HCT116 (cell line): ENCODE data around the gene DLX4. TPM values are rescaled to one million over a fixed set of nuclear protein-coding genes. Genes with fewer than 3 reads are reported as not detected.

Experiments used
- ATAC-seq: fragments of 200-7000 bp; cut with Tn5 transposase; 2 replicates; pipeline ENCODE4 v1.9.1; 2020; ENCODE audit warnings: mild to moderate bottlenecking, moderate library complexity
- BruUV-seq: library from RNA; stranded (reverse); fragments of 400-500 nt; replicated peaks from 2 replicates; lab custom pipeline; 2021; lab: Mats Ljungman, UMichigan
- CTCF ChIA-PET: fragments of 300-600 bp; sonication (Branson Sonifier 250); formaldehyde crosslinking; loops from one replicate; lab custom pipeline; 2021; ENCODE audit warnings: antibody characterized with exemption; lab: Charles Lee
- POLR2A ChIA-PET: fragments of 300-600, 350-600 bp; sonication (Branson Sonifier 250); formaldehyde crosslinking; loops from one replicate; lab custom pipeline; 2021; ENCODE audit warnings: antibody characterized with exemption; lab: Charles Lee
- RAD21 ChIA-PET, 2 experiments: fragments of 300-600 bp; sonication (Branson Sonifier 250); formaldehyde crosslinking; loops; one replicate each; lab custom pipeline; 2023; ENCODE audit warnings: low total read pairs in 2 of 2; ENCODE audit not compliant: uncharacterized antibody in 2 of 2, unreplicated experiment in 2 of 2, low non-redundant PET in 1 of 2; lab: Charles Lee
- DNase-seq: peaks from one replicate; pipeline ENCODE4 v3.0.0-alpha.2; 2010; ENCODE audit warnings: low read depth, low spot score
- H2AFZ ChIP-seq: fragments of 200-600 bp; shearing (Covaris generic), sonication (generic); 2 replicates; pipeline ENCODE4 v1.6.1; 2017; ENCODE audit warnings: low read depth, mixed run types, mixed read lengths, antibody characterized with exemption, low read length; ENCODE audit not compliant: poor library complexity, severe bottlenecking
- H3K27ac ChIP-seq: 2 replicates; pipeline ENCODE4 v1.5.1; 2012; ENCODE audit warnings: low read depth, low read length
- H3K27me3 ChIP-seq: fragments of 200-600 bp; sonication (generic); 2 replicates; pipeline ENCODE4 v1.6.1; 2016; ENCODE audit warnings: mixed run types, low read length, mixed read lengths; ENCODE audit not compliant: insufficient read depth
- H3K36me3 ChIP-seq, 2 experiments: fragments of 200-500 bp in 1 of 2; fragments of 200-600 bp in 1 of 2; sonication (Bioruptor generic) in 1 of 2; sonication (generic) in 1 of 2; 2 replicates each; pipeline versions ENCODE4 v1.5.1 to v1.6.1; 2014 to 2016; ENCODE audit warnings: low read length in 2 of 2, inconsistent platforms in 1 of 2, mixed read lengths in 1 of 2, mixed run types in 1 of 2; ENCODE audit not compliant: insufficient read depth in 2 of 2, control insufficient read depth in 1 of 2
- H3K4me1 ChIP-seq, 2 experiments: fragments of 200-600 bp in 1 of 2; sonication (generic) in 1 of 2; 2 replicates each; pipeline versions ENCODE4 v1.5.1 to v1.6.1; 2012 to 2017; ENCODE audit warnings: low read length in 2 of 2, inconsistent platforms in 1 of 2, mild to moderate bottlenecking in 1 of 2, mixed read lengths in 1 of 2, mixed run types in 1 of 2, moderate library complexity in 1 of 2; ENCODE audit not compliant: insufficient read depth in 2 of 2, control insufficient read depth in 1 of 2
- H3K4me2 ChIP-seq: fragments of 200-600 bp; sonication (generic); 2 replicates; pipeline ENCODE4 v1.6.1; 2017; ENCODE audit warnings: mixed run types, low read length, mixed read lengths
- H3K4me3 ChIP-seq, 2 experiments: fragments of 200-600 bp in 1 of 2; sonication (generic) in 1 of 2; replicated peaks in 1 of 2; 2 replicates each; pipeline ENCODE4 v1.5.1; 2011 to 2016; ENCODE audit warnings: low read length in 2 of 2, control low read depth in 1 of 2, low read depth in 1 of 2, mild to moderate bottlenecking in 1 of 2, mixed read lengths in 1 of 2, mixed run types in 1 of 2
- H3K79me2 ChIP-seq: fragments of 200-600 bp; sonication (generic); 2 replicates; pipeline ENCODE4 v1.6.1; 2017; ENCODE audit warnings: mild to moderate bottlenecking, mixed run types, low read length, moderate library complexity, mixed read lengths; ENCODE audit not compliant: insufficient read depth
- H3K9ac ChIP-seq: fragments of 200-600 bp; sonication (generic); 2 replicates; pipeline ENCODE4 v1.6.1; 2016; ENCODE audit warnings: low read length, mixed read lengths
- H3K9me2 ChIP-seq: fragments of 200-600 bp; sonication (generic), shearing (Covaris generic); 2 replicates; pipeline ENCODE4 v1.6.1; 2017; ENCODE audit warnings: mixed run types, mild to moderate bottlenecking, moderate library complexity; ENCODE audit not compliant: insufficient read depth
- H3K9me3 ChIP-seq, 2 experiments: fragments of 200-500 bp in 1 of 2; fragments of 200-600 bp in 1 of 2; sonication (Bioruptor generic) in 1 of 2; sonication (generic) in 1 of 2; 2 replicates each; pipeline ENCODE4 v1.6.1; 2014 to 2017; ENCODE audit warnings: low read length in 2 of 2, mixed read lengths in 2 of 2, inconsistent platforms in 1 of 2, low read depth in 1 of 2, mild to moderate bottlenecking in 1 of 2, mixed run types in 1 of 2, moderate library complexity in 1 of 2; ENCODE audit not compliant: control insufficient read depth in 1 of 2, insufficient read depth in 1 of 2
- H4K20me1 ChIP-seq: fragments of 200-600 bp; sonication (generic), shearing (Covaris generic); 2 replicates; pipeline ENCODE4 v1.6.1; 2017; ENCODE audit warnings: mixed run types, mild to moderate bottlenecking, moderate library complexity; ENCODE audit not compliant: insufficient read depth
- CEBPB ChIP-seq: IDR thresholded peaks from 2 replicates; pipeline ENCODE4 v1.6.1; 2012; ENCODE audit warnings: low read depth
- EGR1 ChIP-seq: IDR thresholded peaks from 2 replicates; pipeline ENCODE4 v1.6.1; 2012; ENCODE audit warnings: low read depth
- ELF1 ChIP-seq: IDR thresholded peaks from 2 replicates; pipeline ENCODE4 v1.6.1; 2012; ENCODE audit warnings: low read depth, borderline replicate concordance
- EZH2 ChIP-seq: fragments of 200-600 bp; sonication (generic); IDR thresholded peaks from 2 replicates; pipeline ENCODE4 v1.6.1; 2017; ENCODE audit warnings: antibody characterized with exemption, mixed run types
- EZH2phosphoT487 ChIP-seq: fragments of 200-600 bp; IDR thresholded peaks from 2 replicates; pipeline ENCODE4 v1.6.1; 2018; ENCODE audit warnings: antibody characterized with exemption, borderline replicate concordance
- FOSL1 ChIP-seq: IDR thresholded peaks from 2 replicates; pipeline ENCODE4 v1.6.1; 2012; ENCODE audit warnings: low read depth
- JUND ChIP-seq: IDR thresholded peaks from 2 replicates; pipeline ENCODE4 v1.6.1; 2012
- POLR2A ChIP-seq: IDR thresholded peaks from 2 replicates; pipeline ENCODE4 v1.7.0; 2011; ENCODE audit warnings: borderline replicate concordance; ENCODE audit not compliant: insufficient read depth, insufficient read length; ENCODE audit errors: extremely low read depth
- POLR2AphosphoS5 ChIP-seq: IDR thresholded peaks from 2 replicates; pipeline ENCODE4 v1.6.1; 2011; ENCODE audit warnings: mild to moderate bottlenecking, low read depth, low read length, moderate library complexity
- RAD21 ChIP-seq: IDR thresholded peaks from 2 replicates; pipeline ENCODE4 v1.6.1; 2012; ENCODE audit warnings: low read depth, mild to moderate bottlenecking
- SRF ChIP-seq: IDR thresholded peaks from 2 replicates; pipeline ENCODE4 v1.6.1; 2012; ENCODE audit warnings: low read depth
- TCF7L2 ChIP-seq: IDR thresholded peaks from 2 replicates; pipeline ENCODE4 v1.7.0; 2011; ENCODE audit warnings: borderline replicate concordance, inconsistent platforms; ENCODE audit not compliant: insufficient read depth, insufficient read length; ENCODE audit errors: extremely low read depth
- YY1 ChIP-seq: IDR thresholded peaks from 2 replicates; pipeline ENCODE4 v1.6.1; 2011; ENCODE audit warnings: low read length, low read depth, moderate library complexity, mild to moderate bottlenecking; ENCODE audit not compliant: insufficient replicate concordance; ENCODE audit errors: extremely low read depth
- ZFX ChIP-seq: fragments of 450-650 bp; IDR thresholded peaks from 2 replicates; pipeline ENCODE4 v1.6.1; 2017
- ZNF274 ChIP-seq: fragments of 200-500 bp; sonication (Bioruptor generic); IDR thresholded peaks from 2 replicates; pipeline ENCODE4 v1.6.1; 2014; ENCODE audit warnings: mild to moderate bottlenecking, low read depth, low read length, inconsistent platforms
- intact Hi-C: fragments of 100-400 bp; cut with micrococcal nuclease; formaldehyde crosslinking; loops from 2 replicates; pipeline ENCODE4 v1.10.0; 2022
- total RNA-seq: library from RNA; stranded (reverse); gene quantifications from one replicate; pipeline ENCODE4 v1.2.1, GENCODE V29; 2021; ENCODE audit not compliant: unreplicated experiment
- TF ChIP-seq, protein P1 (sequence below): IDR thresholded peaks from 2 replicates; pipeline ENCODE4 v1.6.1; 2012
- TF ChIP-seq, protein P2 (sequence below), 3 experiments: fragments of 200-600 bp in 1 of 3; sonication (generic) in 1 of 3; IDR thresholded peaks in 2 of 3; conservative IDR thresholded peaks in 1 of 3; 2 replicates each; pipeline ENCODE4 v1.5.1; 2012 to 2017; ENCODE audit warnings: low read depth in 2 of 3, low read length in 2 of 3, antibody characterized with exemption in 1 of 3, borderline replicate concordance in 1 of 3, control low read depth in 1 of 3, mild to moderate bottlenecking in 1 of 3, mixed read lengths in 1 of 3, mixed run types in 1 of 3, moderate library complexity in 1 of 3; ENCODE audit not compliant: insufficient read depth in 1 of 3
- TF ChIP-seq, protein P3 (sequence below): IDR thresholded peaks from 2 replicates; pipeline ENCODE4 v1.6.1; 2012
- TF ChIP-seq, protein P4 (sequence below): IDR thresholded peaks from 2 replicates; pipeline ENCODE4 v1.6.1; 2012; ENCODE audit warnings: low read depth

Gene DLX4
- total RNA-seq, 1 experiment from 2014 or later: 14.0 TPM

DNA sequence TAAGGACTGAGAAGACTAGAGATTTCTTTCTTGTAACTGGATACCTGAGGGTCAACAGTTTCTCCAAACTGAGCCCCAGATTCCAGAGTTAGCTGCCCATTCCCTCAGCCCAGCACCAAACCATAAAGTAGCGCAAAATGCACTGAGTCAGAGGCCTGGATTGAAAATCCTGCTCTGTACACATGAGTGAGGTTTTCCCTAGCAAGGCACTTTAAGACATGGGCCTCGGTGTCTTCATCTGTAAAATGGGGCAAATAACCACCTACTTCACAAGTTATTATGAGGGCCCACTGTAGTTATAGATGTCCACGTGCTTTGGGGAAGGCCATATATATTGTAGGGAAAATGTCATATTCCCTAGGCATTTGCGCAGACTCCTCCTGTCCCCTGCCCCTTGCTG, 10.3 kb upstream of the DLX4 start:
- Histone ChIP-seq H3K9me2 (no peaks in the 10 kb centered on the region), H4K20me1 (no peaks in the 10 kb centered on the region), H3K4me1 (peaks cover 17 to 23% of the 10 kb centered on the region in 2 experiments), H3K9me3 (no peaks in the 10 kb centered on the region), H3K4me3 (no peak overlapping the region), H2AFZ (no peak overlapping the region), H3K36me3 (no peaks in the 10 kb centered on the region), H3K79me2 (no peaks in the 10 kb centered on the region), H3K4me2 (peak overlapping the region; percentile 54), H3K27ac (no peak overlapping the region), H3K27me3 (no peaks in the 10 kb centered on the region), H3K9ac (no peak overlapping the region)
- no TSS peak for BruUV-seq
- ChIA-PET CTCF (interaction anchor here (1.1 kb wide), 1 partner anchor 39 kb away, joined by 6 read pairs; no protein-coding TSS in a partner anchor), POLR2A (no interaction called here), RAD21 (no interaction called here)
- TF ChIP-seq ZFX (no peak), EGR1 (no peak), ZNF274 (no peak), CEBPB (no peak), EZH2 (no peak), RAD21 (no peak), SRF (no peak), FOSL1 (no peak), POLR2A (no peak), POLR2AphosphoS5 (no peak), YY1 (no peak), ELF1 (no peak), JUND (no peak; the same call in none of the 2 replicates), TCF7L2 (no peak), EZH2phosphoT487 (no peak)
- TF ChIP-seq, protein P1, sequence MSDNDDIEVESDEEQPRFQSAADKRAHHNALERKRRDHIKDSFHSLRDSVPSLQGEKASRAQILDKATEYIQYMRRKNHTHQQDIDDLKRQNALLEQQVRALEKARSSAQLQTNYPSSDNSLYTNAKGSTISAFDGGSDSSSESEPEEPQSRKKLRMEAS: no peak
- TF ChIP-seq, protein P2, sequence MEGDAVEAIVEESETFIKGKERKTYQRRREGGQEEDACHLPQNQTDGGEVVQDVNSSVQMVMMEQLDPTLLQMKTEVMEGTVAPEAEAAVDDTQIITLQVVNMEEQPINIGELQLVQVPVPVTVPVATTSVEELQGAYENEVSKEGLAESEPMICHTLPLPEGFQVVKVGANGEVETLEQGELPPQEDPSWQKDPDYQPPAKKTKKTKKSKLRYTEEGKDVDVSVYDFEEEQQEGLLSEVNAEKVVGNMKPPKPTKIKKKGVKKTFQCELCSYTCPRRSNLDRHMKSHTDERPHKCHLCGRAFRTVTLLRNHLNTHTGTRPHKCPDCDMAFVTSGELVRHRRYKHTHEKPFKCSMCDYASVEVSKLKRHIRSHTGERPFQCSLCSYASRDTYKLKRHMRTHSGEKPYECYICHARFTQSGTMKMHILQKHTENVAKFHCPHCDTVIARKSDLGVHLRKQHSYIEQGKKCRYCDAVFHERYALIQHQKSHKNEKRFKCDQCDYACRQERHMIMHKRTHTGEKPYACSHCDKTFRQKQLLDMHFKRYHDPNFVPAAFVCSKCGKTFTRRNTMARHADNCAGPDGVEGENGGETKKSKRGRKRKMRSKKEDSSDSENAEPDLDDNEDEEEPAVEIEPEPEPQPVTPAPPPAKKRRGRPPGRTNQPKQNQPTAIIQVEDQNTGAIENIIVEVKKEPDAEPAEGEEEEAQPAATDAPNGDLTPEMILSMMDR (IDR thresholded peaks at IDR 0.05 in 2 of 3, conservative IDR thresholded peaks at IDR 0.05 in 1 of 3; ENCODE audit: borderline replicate concordance in 1 of 3, insufficient read depth in 1 of 3, low read depth in 2 of 3, low read length in 2 of 3): no peak
- TF ChIP-seq, protein P3, sequence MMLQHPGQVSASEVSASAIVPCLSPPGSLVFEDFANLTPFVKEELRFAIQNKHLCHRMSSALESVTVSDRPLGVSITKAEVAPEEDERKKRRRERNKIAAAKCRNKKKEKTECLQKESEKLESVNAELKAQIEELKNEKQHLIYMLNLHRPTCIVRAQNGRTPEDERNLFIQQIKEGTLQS: no peak
- TF ChIP-seq, protein P4, sequence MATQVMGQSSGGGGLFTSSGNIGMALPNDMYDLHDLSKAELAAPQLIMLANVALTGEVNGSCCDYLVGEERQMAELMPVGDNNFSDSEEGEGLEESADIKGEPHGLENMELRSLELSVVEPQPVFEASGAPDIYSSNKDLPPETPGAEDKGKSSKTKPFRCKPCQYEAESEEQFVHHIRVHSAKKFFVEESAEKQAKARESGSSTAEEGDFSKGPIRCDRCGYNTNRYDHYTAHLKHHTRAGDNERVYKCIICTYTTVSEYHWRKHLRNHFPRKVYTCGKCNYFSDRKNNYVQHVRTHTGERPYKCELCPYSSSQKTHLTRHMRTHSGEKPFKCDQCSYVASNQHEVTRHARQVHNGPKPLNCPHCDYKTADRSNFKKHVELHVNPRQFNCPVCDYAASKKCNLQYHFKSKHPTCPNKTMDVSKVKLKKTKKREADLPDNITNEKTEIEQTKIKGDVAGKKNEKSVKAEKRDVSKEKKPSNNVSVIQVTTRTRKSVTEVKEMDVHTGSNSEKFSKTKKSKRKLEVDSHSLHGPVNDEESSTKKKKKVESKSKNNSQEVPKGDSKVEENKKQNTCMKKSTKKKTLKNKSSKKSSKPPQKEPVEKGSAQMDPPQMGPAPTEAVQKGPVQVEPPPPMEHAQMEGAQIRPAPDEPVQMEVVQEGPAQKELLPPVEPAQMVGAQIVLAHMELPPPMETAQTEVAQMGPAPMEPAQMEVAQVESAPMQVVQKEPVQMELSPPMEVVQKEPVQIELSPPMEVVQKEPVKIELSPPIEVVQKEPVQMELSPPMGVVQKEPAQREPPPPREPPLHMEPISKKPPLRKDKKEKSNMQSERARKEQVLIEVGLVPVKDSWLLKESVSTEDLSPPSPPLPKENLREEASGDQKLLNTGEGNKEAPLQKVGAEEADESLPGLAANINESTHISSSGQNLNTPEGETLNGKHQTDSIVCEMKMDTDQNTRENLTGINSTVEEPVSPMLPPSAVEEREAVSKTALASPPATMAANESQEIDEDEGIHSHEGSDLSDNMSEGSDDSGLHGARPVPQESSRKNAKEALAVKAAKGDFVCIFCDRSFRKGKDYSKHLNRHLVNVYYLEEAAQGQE: no peak
- DNase-seq (no peak), ATAC-seq (peak; percentile 38)
- intact Hi-C loops: no loop called here
